ENCODE results near the gene BHMT.

The BHMT gene, protein sequence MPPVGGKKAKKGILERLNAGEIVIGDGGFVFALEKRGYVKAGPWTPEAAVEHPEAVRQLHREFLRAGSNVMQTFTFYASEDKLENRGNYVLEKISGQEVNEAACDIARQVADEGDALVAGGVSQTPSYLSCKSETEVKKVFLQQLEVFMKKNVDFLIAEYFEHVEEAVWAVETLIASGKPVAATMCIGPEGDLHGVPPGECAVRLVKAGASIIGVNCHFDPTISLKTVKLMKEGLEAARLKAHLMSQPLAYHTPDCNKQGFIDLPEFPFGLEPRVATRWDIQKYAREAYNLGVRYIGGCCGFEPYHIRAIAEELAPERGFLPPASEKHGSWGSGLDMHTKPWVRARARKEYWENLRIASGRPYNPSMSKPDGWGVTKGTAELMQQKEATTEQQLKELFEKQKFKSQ

DNA sequence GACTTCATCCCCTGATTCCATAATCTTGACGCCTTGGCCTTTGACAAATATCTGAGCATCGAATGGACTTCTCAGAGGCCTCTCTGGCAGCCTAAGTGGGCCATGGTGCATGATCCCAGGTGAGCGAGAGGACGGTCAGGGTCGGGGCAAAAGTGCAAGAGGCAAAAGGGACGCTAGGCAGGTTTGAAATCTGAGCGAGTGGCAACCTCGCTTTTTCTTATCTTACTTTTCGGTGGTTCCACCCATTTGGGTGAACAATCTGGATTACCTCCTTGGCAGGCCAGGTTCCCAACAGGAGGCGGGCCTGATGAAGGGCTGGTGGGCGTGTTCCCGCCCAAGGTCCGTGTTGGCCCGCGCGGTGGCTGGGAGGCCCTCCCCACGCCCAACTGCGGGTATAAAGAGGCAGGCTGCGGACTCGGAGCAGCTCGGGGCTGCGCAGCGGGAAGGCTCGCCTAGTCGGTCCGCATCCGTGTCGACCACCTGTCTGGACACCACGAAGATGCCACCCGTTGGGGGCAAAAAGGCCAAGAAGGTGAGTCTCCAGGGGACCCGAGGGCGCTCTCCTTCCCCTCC, at the start of gene BHMT:
Gene BHMT (plus strand): TSS at position 423 of the 573 bp plus-strand sequence. CDS start 77 bp downstream, at position 500.
- intact Hi-C loops (cut with DNase I): no loop called here
- DNase-seq: no peak

DNA sequence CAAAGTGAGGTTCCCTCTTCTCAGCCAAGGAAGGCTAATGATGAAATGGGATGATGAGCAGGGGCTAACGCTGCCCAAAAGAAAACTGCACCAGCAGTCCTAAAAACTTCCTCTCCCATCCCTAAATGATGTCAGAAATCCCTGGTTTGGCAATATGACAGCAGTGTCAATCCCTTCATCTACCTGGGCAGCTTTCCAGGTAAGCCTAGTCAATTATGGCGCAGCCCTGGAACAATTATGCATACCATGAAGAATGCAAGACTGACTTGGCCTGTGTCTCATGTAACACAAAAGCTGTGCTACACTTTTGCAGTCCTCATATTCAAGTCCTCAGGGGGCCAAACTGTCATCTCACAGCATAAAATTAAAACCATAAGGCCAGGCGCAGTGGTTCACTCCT, 49.2 kb upstream of the BHMT start:
- no peak for DNase-seq

DNA sequence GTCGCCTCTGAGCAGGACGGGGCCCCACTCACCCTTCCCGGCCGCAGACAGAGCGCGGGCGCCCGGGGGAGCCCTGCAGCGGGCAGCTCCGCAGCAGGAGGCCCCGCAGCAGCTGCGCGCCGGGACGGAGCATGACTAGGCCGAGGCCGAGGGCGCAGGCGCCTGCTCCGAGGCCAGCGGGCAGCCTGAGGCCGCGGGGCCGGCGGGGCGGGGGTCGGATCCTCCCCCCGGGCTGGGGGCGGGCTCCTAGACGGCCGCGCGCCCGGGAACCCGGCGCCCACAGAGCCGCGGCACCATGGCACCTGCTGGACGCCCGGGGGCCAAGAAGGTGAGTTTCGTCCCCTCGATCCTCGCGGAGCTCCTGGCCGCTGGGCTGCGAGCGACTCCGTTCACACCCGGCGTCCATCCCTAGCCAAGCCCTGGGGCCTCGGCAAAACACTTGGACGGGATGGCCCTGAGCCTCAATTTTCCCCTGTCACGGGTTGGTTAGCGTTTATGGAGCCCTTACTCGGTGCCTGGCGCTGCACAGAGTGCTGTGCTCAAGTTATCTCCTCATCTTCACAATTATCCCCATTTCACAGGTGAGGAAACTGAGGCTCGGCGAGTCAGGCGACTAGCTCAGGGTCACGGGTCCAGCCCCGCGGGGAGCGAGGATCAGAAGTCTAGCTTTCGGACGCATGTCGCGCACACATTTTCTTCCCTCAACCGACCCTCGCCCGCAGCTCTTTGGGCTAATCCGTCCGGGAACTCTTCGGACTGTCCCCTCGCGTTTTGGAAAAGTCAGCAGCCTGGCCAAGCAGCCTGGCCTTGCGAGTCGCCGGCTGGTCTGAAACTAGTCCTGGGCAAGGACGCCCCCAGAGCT, 41.9 kb upstream of the BHMT start, which contains the start of the genes BHMT2 and DMGDH:
Gene BHMT2 (plus strand): TSS at position 280 of the 862 bp plus-strand sequence. CDS start 16 bp downstream, at position 296.
Gene DMGDH (minus strand): TSS at position 187 of the 862 bp plus-strand sequence. CDS start 54 bp downstream, at position 133.
- peak in 4 of 42 donors; percentile 6 to 26 (median 16) for DNase-seq
- intact Hi-C loops (cut with DNase I): no loop called here

More for the DNA sequence above, 49.2 kb upstream of the BHMT start:
- intact Hi-C loops (cut with DNase I): no loop called here

DNA sequence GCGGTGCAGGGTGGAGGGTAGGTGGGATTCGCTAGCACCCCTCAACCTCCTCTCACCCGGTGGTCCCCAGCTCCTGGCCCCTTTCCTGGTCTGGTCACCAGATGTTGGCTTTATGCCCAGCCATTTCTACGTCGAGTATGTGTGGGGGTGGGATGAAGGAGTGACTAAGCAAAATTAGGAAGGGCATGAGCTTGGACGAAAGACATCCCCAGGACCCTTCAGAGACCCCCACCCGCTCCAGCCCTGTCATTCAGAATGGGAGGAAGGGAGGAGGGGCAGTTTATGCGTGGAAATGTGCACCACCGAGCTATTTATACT, 41.3 kb upstream of the BHMT start:
- intact Hi-C loops (cut with DNase I): no loop called here
- DNase-seq: peak in 1 of 42 donors; percentile 9

DNA sequence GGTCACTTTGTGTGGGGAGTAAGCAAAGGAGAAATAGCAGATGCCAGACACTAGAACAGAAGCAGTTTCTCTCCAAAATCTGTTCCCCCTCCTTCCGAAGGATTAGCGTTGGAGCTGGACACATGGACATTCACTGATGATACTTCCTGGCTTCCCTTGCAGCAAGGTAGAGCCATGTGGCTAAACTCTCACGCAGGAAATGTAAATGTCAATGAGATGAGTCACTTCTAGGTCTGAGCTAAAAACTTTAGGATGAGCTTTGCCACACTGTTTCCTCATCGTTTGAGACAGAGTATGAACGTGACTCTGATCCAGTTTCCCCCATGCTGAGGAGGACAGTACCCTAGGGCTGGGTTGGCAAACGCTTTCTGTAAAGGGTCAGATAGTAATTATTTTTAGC, 37.0 kb upstream of the BHMT start:
- intact Hi-C loops (cut with DNase I): no loop called here
- DNase-seq: no peak

DNA sequence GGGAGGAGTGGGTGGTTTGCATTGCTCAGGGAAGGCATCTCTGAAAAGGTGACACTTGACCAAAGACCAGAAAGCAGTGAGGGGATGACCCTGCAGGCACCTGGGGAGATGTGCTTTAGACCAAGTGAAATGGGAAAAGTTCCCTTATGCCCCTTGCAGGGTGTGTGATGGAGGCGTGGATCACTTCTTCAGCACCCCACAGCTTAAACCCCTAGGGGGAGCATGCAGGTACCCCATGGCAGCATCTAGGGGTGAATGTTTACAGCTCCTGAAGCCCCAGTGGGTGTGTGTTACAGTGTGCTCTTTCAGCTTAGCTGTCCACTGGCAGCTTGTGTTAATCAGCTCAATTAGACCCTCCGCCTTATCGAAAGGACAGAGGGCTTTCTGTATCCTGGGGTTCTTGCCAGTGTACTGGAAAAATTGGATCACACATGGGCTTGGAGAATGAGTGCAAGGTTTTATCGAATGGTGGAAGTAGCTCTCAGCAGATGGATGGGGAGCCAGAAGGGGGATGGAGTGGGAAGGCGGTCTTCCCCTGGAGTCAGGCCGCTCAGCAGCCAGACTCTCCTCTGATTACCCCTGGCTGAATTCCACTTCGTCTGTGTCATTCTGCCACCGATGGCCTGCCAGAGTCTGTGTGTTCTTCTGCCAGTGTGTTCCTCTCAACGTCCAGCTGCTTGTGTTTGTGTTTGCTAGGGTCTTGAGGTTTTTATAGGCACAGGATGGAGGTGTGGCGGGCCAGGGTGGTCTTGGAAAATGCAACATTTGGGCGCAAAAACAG, 35.8 kb upstream of the BHMT start:
- DNase-seq: no peak
- intact Hi-C loops (cut with DNase I): no loop called here

DNA sequence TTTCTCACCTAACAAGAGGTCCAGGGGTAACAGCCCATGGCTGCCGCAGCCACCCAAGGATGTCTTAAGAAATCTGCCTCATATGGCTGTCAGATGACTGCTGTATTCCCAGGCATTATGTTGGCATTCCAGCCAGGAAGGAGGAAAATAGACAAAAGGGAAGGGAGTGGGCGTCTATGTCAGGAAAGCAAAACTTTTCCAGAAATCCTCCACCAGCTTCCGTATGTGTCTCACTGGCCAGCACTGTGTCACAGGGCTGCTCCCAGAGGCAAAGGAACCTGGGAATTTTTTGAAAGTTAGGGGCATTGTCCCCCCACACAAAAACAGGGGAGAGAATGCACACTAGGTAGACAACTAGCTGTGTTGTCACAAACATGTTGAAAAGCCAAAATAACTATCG, 34.8 kb upstream of the BHMT start:
- intact Hi-C loops (cut with DNase I): no loop called here
- no peak for DNase-seq

DNA sequence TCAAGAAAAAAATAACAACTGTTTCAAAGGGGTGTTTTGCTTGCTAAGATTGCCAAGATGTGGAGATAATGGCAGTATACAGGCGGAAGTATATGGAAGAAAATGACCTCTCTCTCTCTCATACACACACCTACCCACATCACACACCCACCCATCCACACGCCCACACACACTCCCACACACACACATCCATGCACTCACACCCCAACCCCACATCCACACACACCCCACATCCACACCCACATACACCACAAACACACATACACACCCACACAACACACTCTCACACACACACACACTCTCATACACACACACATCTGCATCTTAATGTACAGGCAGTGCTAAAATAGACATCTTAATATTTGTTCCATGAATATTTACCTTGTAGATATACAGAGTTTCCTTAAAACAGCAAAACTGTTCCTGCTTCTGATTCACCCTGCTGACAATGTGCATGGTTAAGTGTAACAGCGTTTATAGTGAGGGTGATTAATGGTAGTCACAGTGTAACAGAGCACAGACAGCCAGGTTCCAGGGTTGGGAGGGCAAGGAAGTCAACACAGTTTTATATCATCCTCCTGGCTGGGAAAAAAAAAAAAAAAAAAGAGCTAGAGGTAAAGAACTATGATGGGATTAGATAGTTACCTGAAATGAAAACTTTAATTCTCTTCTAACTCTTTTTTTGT, 33.8 kb upstream of the BHMT start:
- intact Hi-C loops (cut with DNase I): no loop called here
- no peak for DNase-seq

DNA sequence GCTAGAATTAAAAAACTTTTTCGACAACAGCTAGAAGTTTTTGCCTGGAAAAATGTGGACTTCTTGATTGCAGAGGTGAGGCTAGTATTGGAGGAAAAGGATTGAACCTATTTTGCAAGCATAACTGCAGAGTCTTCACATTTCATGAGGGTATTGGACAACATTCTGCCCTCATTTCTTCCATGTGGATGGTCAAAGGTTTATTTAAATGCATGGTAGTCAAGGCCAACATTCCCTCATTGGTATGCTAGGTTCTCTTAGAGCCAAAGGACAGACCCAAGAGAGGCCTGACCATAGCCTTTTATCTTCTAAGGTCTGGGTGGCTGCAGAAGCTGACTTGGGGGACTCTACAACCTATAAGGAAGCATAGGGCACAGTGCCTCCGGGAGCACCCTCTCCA, 30.8 kb upstream of the BHMT start:
- intact Hi-C loops (cut with DNase I): no loop called here
- DNase-seq: no peak

DNA sequence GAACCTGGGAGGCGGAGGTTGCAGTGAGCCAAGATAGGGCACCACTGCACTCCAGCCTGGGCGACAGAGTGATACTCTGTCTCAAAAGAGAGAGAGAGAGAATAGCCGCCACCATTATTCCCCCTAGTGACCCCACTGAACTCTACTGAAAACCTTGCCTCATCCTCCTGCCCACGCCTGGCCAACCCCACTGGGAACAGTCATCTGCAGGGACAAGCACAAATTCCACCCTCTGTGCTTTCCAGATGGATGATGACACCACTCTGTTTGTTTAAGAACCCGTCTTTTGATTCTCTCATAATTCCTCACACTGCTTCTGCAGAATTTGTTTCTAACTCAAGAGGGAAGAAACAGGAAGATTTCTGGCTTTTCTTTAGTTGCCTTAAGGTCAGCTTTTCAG, 29.8 kb upstream of the BHMT start:
- no peak for DNase-seq
- intact Hi-C loops (cut with DNase I): no loop called here

DNA sequence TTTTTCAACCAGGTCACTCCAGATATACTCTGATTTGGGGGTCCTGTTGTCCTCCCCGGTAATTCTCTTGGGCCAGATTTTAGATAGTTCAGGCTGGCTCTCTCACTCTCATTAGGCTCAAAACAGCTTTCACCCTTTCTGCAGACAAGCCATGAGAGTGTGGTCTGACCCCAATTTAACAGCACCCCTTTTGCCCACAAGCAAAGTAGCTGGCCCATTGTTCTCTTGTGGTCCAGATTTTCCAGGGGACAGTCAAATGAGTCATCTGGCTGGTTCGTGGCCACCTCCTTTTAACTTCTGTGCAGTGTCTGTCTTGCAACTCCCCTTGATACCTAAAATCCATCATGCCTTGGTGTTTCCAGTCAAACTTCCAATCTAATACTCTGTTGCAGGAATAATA, 25.5 kb upstream of the BHMT start:
- no peak for DNase-seq
- intact Hi-C loops (cut with DNase I): no loop called here

DNA sequence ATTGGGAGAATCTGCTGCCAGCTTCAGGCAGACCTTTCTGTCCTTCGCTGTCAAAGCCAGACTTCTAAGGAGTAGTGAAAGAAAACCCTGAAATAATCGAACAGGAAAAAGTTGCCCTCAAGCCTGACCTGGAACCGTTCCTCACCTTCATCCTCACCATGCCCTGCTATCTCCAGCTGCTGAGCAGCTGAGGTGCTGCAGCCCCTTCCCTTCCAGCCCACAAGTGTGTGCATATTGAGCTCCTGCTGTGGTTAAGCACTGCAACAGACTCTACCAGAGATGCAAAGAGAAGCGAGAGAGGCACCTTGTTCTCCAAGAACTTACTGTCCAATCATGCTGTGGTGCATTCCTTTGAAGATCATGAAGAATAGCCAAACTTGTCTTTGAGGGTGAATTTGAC, 23.1 kb upstream of the BHMT start:
- DNase-seq: no peak
- intact Hi-C loops (cut with DNase I): no loop called here

DNA sequence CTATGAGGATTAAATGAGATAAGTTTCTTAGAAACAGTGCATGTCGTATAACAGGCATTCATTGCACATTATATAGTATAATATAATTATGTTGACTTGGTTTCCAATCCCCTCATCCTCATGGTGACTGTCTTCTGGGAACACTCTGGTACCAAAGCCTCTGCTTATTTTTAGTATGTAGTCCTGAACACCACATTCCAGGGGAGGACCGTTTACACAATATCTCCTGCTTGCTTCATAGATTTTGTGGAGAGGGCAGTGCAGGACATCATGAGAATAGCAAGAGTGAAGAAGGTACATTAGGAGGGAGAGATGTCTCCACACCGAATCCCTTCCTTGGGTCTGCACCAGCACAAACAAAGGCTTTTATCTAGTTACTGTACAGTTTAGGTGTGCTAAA, 20.5 kb upstream of the BHMT start:
- intact Hi-C loops (cut with DNase I): no loop called here
- DNase-seq: no peak

DNA sequence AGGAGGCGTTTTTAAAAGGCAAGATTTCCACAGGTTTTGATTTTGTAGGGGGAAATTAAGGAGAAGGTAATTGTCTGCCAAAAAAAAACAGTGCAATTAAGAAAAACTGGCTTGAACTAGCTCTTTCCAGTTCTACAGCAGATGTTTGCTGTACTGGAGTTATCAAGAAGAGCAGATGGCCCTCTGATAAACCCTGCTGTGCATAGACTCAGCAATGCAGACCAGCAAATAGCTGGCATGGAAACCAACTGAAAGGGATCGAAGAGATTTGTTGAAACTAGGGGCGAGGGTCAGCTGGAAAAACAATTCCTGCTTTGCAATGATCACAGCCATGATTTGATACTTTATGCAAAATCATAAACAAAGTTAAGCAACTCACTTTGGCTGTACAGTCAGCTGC, 17.8 kb upstream of the BHMT start:
- intact Hi-C loops (cut with DNase I): no loop called here
- DNase-seq: no peak

DNA sequence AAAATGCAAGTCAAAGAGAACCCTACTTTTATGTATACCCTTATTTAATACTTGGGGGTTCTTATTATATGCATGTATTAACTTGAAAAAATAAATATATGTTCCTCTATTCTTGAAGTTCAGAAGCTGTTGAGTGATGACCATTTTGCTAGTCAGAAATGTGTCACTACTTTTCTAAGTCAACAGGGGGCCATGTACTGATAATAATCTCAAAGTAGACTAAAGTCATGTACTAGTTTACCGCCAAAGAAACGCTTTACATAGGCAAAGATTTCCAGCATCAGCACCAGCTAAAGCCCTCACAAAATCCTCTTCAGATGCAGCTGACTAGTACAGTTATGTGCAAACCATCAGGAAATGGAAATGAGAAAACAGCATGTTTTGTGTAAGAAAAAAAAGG, 5.7 kb upstream of the BHMT start:
- intact Hi-C loops (cut with DNase I): no loop called here

DNA sequence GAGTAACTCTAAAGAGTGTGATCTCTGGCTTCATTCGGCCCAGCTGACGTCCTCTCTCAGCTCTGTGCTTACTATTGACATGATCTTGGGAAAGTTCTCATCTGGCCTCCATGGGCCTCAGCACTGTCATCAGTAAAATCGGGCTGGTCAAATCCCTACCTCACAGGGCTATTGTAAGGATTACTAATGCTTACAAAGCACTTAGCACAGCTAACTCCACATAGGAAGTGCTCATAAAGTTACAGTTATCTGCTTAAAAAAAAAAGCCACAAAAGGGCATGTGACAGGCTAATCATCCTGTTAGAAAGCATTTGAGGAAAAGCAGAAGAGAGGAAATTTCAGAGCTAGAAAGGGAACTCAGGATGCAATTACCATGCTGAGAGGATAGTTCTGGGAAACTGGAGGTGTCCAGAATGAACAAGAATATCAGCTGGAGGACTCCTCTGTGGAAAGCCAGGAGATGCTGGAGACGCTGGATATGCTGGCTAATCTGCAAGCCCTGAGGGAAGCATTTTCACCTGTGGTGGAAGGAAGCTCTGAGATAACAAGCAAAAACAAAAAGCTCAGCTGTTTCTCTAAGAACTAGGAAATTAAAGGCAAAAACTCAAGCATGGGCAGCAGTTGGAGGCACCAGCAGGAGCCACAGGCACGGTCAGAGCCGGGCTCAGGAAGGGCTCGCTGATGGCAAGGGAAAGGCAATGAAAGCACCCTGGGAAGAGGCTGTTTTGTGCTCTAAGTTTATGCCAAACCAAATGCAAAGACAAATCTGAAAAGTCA, 4.4 kb upstream of the BHMT start:
- intact Hi-C loops (cut with DNase I): no loop called here
- DNase-seq: no peak

More for the DNA sequence above, 5.7 kb upstream of the BHMT start:
- DNase-seq: no peak

DNA sequence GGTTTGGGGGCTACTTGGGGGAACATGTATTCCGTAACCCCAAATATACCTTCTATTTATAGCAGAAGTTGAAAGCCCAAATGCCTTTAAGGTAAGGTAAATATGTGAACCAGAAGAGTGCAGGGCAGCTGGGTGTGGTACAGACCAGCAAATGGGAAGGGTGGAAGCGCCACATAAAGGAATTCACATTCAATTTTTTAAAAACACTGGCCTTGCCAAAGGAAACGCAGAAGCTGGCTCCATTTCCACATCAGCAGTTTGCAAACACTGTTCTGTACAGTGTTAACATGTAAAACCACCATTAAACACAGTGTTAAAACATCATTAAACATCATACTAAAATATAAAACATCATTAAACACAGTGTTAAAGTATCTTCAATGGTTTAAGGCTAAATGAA, 3.5 kb upstream of the BHMT start:
- intact Hi-C loops (cut with DNase I): no loop called here
- DNase-seq: no peak

DNA sequence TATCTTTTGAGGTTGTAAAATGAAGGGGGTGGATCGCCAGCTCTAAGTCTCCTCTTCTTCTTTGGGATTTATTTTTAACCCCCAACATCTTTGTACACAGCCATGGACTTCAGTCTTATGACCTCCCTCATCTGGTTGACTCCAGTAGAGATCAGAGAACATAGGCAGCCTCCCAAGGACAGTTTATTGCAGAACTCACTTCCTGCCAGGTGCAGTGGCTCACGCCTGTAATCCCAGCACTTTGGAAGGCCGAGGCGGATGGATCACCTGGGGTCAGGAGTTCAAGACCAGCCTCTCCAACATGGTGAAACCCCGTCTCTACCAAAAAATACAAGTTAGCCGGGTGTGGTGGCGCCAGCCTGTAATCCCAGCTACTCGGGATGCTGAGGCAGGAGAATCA, 2.8 kb upstream of the BHMT start:
- DNase-seq: no peak
- intact Hi-C loops (cut with DNase I): no loop called here
